Endodermal cell (in vitro differentiated cells): ENCODE results near the gene ALDOA. TPM values are rescaled to one million over a fixed set of nuclear protein-coding genes. Genes with fewer than 3 reads are reported as not detected.
A peak's percentile ranks its signal among the peaks of the same experiment; 100 is the strongest.

Source experiments
- DNase-seq: peaks from one replicate; pipeline ENCODE4 v3.0.0-alpha.2; 2017
- H3K27ac ChIP-seq: 2 replicates; pipeline ENCODE4 v1.5.1; 2013; ENCODE audit warnings: mild to moderate bottlenecking, low read depth, low read length, moderate library complexity
- H3K27me3 ChIP-seq: 2 replicates; pipeline ENCODE4 v1.6.1; 2013; ENCODE audit warnings: mild to moderate bottlenecking, low read length, moderate library complexity; ENCODE audit not compliant: insufficient read depth, control insufficient read depth, poor library complexity, severe bottlenecking
- H3K36me3 ChIP-seq: 2 replicates; pipeline ENCODE4 v1.7.0; 2013; ENCODE audit warnings: mild to moderate bottlenecking, low read length, moderate library complexity; ENCODE audit not compliant: control insufficient read depth, insufficient read depth
- H3K4me1 ChIP-seq: one replicate; pipeline ENCODE4 v1.7.0; 2013; ENCODE audit warnings: low read length; ENCODE audit not compliant: control insufficient read depth, insufficient read depth
- H3K4me3 ChIP-seq: 2 replicates; pipeline ENCODE4 v1.5.1; 2013; ENCODE audit warnings: mild to moderate bottlenecking, low read length, moderate library complexity
- H3K9ac ChIP-seq: 2 replicates; pipeline ENCODE4 v1.6.1; 2013; ENCODE audit warnings: mild to moderate bottlenecking, low read length, moderate library complexity; ENCODE audit not compliant: poor library complexity, severe bottlenecking; ENCODE audit errors: extremely low read depth
- H3K9me3 ChIP-seq: 2 replicates; pipeline ENCODE4 v1.6.1; 2013; ENCODE audit warnings: mild to moderate bottlenecking, low read length, moderate library complexity; ENCODE audit not compliant: control insufficient read depth
- H3K27ac Mint-ChIP-seq: 2 replicates; pipeline ENCODE4 v1.8.0; 2020; ENCODE audit warnings: mixed read lengths
- H3K27me3 Mint-ChIP-seq: 2 replicates; pipeline ENCODE4 v1.8.0; 2021; ENCODE audit warnings: mild to moderate bottlenecking, mixed read lengths; ENCODE audit not compliant: insufficient read depth
- H3K36me3 Mint-ChIP-seq: 2 replicates; pipeline ENCODE4 v1.8.0; 2020; ENCODE audit warnings: low read depth, mixed read lengths
- H3K4me1 Mint-ChIP-seq: 2 replicates; pipeline ENCODE4 v1.8.0; 2020; ENCODE audit warnings: mixed read lengths
- H3K4me3 Mint-ChIP-seq: 2 replicates; pipeline ENCODE4 v1.8.0; 2020; ENCODE audit warnings: mild to moderate bottlenecking, moderate library complexity, mixed read lengths
- H3K9me3 Mint-ChIP-seq: 2 replicates; pipeline ENCODE4 v1.8.0; 2020; ENCODE audit warnings: mild to moderate bottlenecking, mixed read lengths
- CTCF ChIP-seq: fragments of 200-600 bp; sonication (generic); conservative IDR thresholded peaks from 2 replicates; pipeline ENCODE4 v1.5.0; 2021; ENCODE audit warnings: antibody characterized with exemption, mild to moderate bottlenecking
- WGBS, 2 experiments: methylation state at CpG; one replicate each; pipeline versions ENCODE4 v1.1.5 to v1.1.7; 2013; ENCODE audit warnings: missing lambda C conversion rate in 2 of 2, mixed read lengths in 1 of 2; ENCODE audit not compliant: insufficient coverage in 1 of 2, insufficient read length in 1 of 2; 5-methylcytosine and 5-hydroxymethylcytosine counted together
- total RNA-seq, 2 donors: library from RNA; stranded (reverse); fragmentation: NEBNext Ultra II Directional in 1 of 2; extraction: Animal tissue kit (Norgen Biotek cat#: 25700) in 1 of 2; gene quantifications; 2 replicates in 1 of 2; 3 replicates in 1 of 2; pipeline ENCODE4 v1.2.1, GENCODE V29; 2021

ALDOA gene
- total RNA-seq, 2 donors from 2014 or later, result 645 to 652 TPM

GRCh38 chr16:30077656-30078055 lies 12.1 kb downstream of the ALDOA start:
- H3K9ac ChIP-seq, result peak overlapping the region; percentile 84
- H3K27ac Mint-ChIP-seq, result no peak overlapping the region

GRCh38 chr16:30078744-30079143 lies 13.2 kb downstream of the ALDOA start:
- H3K27ac Mint-ChIP-seq, result no peak overlapping the region
- 93 to 98% methylated on average over 7 of the region's 7 CpGs for WGBS, 2 experiments
- Histone ChIP-seq H3K27me3 (no peaks in the 10 kb centered on the region), H3K4me1 (peaks cover 3% of the 10 kb centered on the region), H3K36me3 (peaks cover 61% of the 10 kb centered on the region), H3K27ac (no peak overlapping the region), H3K9me3 (no peaks in the 10 kb centered on the region), H3K4me3 (no peak overlapping the region), H3K9ac (no peak overlapping the region)
- peaks cover 59% of the 10 kb centered on the region for H3K36me3 Mint-ChIP-seq
- no peak for DNase-seq
- TF ChIP-seq CTCF, result no peak
- H3K4me1 Mint-ChIP-seq, result peaks cover 9% of the 10 kb centered on the region
- H3K9me3 Mint-ChIP-seq, result no peaks in the 10 kb centered on the region
- no peaks in the 10 kb centered on the region for H3K27me3 Mint-ChIP-seq
- no peak overlapping the region for H3K4me3 Mint-ChIP-seq

More at GRCh38 chr16:30077656-30078055, 12.1 kb downstream of the ALDOA start:
- Mint-ChIP-seq H3K9me3 (no peaks in the 10 kb centered on the region), H3K4me3 (peak overlapping the region; percentile 87), H3K36me3 (peaks cover 49% of the 10 kb centered on the region), H3K27me3 (no peaks in the 10 kb centered on the region), H3K4me1 (peaks cover 9% of the 10 kb centered on the region)
- Histone ChIP-seq H3K27me3 (no peaks in the 10 kb centered on the region), H3K27ac (no peak overlapping the region), H3K36me3 (peaks cover 50% of the 10 kb centered on the region), H3K4me3 (peak overlapping the region; percentile 93), H3K9me3 (no peaks in the 10 kb centered on the region), H3K4me1 (peaks cover 3% of the 10 kb centered on the region)
- 91 to 98% methylated on average over 6 of the region's 6 CpGs for WGBS, 2 experiments
- no peak for DNase-seq
- TF ChIP-seq CTCF, result peak; percentile 10

DNA sequence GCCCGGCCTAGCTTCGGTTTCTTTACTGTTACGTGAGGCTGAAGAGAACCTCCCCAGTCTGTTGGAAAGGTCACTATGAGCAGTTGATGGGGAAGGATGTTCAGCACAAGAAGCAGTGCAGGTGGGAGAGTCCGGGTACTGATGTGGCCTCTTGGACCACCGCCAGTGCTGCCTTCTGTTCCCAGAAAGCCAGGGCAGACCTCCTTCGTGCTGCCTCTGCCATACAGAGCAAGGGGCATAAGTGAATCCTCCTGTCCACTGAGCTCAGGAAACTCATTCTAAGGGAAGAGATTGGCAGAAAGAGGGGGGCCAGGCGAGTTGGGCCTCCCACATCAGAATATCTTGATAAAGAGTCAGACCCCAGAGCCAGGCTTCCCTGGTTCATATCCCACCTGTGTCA lies 13.9 kb downstream of the ALDOA start:
- Histone ChIP-seq H3K27me3 (no peaks in the 10 kb centered on the region), H3K36me3 (peaks cover 67% of the 10 kb centered on the region), H3K27ac (no peak overlapping the region), H3K4me3 (no peak overlapping the region), H3K4me1 (peaks cover 3% of the 10 kb centered on the region), H3K9ac (no peak overlapping the region), H3K9me3 (no peaks in the 10 kb centered on the region)
- H3K9me3 Mint-ChIP-seq, result no peaks in the 10 kb centered on the region
- WGBS, 2 experiments, result 94 to 95% methylated on average over 5 to 7 of the region's 7 CpGs
- no peak for TF ChIP-seq CTCF
- H3K36me3 Mint-ChIP-seq, result peaks cover 64% of the 10 kb centered on the region
- H3K4me1 Mint-ChIP-seq, result peaks cover 9% of the 10 kb centered on the region
- no peaks in the 10 kb centered on the region for H3K27me3 Mint-ChIP-seq
- H3K4me3 Mint-ChIP-seq, result no peak overlapping the region
- no peak for DNase-seq
- no peak overlapping the region for H3K27ac Mint-ChIP-seq
